CD4-positive, alpha-beta T cell treated with Interleukin-1 beta for 1 hour (primary cell): ENCODE measurements around the gene MYO15B.
"Not testable (repeated sequence)": the region's sequence is repeated elsewhere in the genome, so short reads cannot be mapped to it uniquely, and the experiment has no call there.

Experiments
- DNase-seq, 2 donors: peaks; one replicate each; pipeline ENCODE4 v3.0.0-alpha.2; 2020 to 2022

The MYO15B gene

DNA sequence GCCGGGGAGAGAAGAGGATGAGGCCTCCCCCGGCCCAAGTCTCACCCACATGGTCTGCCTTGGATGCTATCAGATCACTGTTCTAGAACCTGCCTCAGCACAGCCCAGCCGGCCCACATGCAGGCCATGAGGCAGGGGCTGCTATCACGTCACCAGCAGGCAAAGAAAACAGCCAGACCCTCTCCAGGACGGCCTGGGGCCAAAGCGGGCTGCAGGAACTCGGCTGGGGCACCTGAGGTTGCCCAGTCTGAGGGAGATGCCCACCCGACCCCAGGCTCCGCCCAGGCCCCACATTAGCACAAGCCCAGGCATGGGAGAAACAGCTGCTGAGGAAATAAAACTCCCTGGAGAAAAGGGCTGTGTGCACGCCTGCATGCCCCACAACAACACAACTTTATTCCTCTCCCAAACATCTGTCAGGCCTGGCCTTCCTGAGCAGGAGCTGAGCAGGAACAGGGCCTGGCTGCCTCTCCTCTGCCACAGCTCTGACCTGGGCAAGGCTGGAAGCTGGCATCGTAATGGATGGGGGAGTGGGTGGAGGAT lies 39.0 kb downstream of the MYO15B start:
- no peak for DNase-seq

DNA sequence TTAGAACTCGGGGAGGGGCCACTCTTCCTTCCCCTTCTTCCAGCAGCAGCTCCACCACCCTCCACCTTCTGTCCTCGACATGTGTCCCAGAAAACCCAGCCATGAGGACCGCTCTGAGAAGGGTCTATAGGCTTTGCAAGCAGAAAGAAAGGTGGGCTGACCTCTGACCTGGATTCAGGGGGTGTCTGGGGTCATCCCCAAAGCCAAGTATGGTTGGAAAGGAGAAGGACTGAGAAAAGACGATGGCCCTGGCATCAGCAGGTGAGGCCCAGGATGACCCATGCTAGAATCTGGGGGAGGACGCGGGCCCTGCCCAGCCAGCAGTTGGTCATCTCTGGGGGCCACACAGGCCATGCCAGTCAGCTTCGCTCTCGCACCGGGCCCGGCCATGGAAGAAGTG lies 39.5 kb downstream of the MYO15B start:
- no peak for DNase-seq

DNA sequence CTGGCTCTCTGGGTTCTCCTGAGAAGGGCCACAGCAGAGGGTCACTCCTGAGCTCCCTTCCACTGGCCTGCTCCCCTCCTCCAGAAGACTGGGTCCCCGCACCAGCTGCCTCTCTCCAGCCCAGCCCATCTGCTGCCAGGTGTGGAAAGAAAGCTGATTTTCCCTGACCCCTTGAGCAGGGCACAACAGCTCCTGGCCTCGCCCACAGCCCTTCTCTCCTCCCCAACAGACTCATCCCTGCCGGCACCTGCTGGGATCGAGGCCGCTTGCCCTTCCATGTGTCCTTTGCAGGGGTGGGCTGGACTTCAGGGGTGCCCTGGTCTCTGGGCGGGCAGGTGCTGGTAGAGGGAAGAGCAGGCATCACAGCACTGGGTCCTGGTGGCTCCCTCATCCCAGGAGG lies 40.8 kb downstream of the MYO15B start:
- no peak for DNase-seq

DNA sequence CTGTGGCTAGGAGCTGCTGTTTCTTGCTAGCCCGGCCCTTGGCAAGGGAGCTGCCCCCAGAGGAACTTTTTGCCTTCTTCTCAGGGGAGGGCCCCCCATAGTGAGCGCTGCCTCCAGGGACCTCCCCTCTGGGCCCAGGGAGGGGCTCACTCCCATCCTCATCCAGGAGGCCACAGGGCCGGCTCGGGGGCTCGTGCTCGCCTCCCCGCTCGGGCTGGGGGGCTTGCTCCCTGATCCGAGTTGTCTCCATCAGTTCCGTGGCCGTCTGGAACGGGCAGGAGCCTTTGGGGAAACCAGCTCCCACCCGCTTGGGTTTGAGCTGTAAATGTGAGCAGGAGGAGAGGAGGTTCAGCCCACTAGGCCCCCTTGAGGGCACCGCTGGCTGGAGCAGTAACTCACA lies 41.6 kb downstream of the MYO15B start:
- DNase-seq = no peak

DNA sequence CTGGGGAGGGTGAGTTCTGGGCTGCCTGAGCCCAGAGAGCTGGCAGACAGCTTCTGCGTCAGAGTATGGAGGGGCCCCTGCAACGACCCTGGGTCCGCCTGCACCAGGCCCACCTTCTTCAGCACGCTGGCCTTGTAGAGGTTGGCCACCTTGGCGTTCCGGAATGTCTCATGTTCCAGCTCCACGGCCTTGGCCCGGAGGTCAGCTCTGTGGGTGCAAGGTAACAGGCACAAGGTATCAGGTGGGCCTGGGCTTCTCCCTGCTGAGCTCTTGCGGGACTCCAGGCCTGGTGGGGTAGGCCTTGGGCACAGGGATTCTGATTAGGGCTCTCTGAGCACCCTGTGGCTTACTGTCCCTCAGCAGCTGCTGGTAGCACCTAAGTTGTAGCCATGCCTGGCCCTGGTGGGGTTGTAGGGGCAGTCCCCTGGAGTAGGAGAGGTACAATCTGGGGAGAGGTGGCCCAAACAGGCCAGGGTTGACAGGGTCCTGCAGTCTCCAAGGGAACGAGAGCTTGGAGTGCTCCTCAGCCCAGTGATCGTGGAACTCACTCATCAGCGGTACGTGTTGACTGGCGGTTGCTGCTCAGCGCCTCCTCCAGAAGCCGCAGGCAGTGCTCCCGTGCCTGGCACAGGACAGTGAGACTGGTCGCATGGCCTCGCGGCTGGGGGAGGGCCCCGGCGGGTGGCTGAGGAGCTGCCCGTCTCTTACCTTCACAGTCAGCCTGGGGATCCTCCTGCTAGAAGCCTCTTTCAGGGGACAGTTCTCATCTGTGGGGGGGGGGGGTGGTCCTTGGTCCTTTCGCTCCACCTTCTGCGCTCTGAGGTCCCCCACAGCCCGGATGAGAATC lies 42.7 kb downstream of the MYO15B start:
- DNase-seq = no peak

DNA sequence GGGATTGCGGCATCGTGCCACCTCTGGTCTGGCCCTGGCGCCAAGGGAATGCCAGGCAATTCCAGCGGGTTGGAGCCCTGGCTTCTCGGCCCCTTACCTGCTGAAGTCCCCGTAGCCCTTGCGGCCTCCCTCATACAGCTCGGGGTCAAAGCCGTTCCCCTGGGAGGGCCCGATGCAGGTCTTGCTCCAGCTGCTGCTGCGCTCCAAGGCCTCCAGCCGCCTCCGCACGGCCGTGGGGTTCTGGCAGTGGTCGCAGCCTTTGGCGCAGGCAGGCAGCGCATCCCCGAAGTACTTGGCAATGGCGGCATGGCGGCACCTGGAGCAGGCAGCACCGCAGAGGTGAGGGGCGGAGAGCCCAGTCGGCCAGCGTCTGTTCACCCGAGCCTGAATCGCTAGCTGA lies 43.8 kb downstream of the MYO15B start:
- no peak for DNase-seq

DNA sequence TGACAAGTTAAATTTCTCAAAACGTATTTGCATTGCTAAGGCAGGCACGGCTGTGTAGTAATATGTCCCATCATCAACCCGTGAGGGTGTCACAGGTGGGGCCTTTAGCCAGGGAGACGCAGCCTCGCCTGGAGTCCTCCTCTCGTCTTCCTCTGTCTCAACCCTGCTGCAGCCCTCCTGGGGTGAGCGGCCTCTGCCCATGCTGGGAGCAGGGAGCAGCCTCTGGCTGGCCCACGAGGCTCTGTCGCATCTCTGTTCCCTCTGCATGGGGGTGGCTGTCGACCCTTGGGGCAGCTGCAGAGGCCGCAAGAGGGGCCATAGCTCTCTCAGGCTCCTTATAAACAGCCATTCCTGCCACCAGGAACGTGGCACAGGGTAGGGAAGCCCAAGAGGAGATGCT lies 44.8 kb downstream of the MYO15B start:
- no peak for DNase-seq

DNA sequence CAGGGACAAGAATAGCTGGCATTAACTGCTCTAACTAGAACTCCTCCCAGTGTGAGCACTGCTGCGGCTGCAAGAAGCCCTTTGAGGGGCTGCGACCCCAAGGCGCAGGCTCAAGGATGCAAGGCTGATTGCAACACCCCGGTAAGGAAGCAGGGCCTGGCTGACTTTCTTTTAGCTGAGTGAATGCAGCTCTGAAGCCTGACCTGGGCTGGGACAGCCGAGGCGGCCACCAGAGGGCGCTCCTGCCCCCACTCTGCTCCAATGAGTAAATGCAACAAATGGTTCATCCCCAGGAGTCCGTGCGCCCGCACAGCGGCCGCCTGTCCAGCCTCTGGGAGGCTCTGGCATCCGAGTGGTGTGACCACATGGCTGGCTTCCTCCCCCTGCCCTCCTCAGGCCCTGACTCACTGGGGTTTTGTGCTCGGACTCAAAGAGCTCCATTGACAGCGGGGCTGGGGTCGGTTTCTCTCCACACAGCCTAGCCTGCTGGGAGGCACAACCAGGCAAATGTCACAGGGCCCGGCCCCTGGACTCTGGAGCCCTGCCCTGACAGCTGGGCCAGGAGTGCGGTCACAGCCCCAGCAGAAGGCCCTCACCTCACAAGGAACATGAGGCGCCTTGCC lies 45.4 kb downstream of the MYO15B start, which contains the start of gene SMIM5:
Gene SMIM5 (plus strand): TSS at position 572 of the 623 bp plus-strand sequence. CDS start 6,768 bp downstream, outside the sequence.
- DNase-seq = peak; percentile 79

DNA sequence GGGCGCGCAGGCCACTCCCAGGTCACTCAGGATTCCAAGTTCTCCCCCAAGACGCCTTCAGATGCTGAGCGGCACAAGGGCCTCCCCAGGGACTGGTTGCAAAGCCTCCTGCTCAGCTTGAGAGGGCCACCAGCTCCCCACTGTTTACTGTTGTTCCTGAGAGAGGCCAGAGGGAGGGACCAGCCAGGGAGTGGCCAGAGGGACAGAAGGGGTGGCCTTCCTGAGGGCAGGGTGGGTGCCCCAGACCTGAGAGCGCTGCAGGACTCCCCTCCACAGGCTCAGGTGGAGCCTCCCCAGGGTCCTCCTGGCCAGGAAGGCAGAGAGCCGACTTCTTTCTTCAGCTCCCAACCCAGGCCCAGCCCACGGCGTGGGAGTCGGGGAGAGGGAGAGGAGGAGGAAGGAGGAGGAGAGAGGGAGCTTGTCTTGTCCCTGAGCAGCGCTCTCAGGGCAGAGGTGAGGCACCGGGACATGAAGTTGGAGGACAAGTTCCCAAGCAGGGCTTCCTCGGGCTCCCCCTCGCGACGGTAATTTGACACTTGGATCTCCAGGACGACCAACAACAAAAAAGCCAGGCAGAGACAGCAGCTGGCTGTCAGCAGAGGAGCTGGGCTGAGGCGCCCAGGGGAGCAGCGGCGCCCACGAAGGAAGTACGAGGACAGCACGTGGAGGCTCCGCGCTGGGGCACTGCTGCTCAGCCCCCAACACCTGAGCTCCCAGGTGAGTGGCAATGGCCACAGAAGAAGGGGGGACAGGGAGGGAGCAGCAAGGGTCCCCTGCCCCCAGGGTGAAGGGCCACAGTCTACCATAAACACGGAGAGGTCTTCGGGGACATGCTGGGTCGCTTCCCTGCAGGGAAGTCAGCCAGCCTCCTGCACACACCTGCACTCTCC lies 46.1 kb downstream of the MYO15B start:
- peak; percentile 49 to 54 for DNase-seq

DNA sequence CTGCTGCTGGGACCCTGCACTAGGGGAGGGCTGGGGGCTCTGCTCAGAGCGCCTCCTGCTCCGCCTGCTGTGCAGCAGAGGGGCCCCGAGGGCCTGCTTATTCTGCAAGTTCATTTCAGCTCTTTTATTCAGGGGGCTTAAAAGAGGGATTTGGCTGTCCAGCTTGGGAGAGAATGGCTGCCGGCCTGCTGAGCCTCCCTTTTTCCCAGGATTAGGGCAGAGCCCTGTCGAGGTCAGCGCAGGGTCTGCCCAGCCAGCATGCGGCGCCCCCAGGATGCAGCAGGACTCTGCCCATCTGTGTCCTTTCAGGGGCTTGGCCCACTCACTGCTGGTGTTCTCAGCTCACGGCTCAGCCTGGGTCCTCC lies 46.8 kb downstream of the MYO15B start:
- no peak for DNase-seq

DNA sequence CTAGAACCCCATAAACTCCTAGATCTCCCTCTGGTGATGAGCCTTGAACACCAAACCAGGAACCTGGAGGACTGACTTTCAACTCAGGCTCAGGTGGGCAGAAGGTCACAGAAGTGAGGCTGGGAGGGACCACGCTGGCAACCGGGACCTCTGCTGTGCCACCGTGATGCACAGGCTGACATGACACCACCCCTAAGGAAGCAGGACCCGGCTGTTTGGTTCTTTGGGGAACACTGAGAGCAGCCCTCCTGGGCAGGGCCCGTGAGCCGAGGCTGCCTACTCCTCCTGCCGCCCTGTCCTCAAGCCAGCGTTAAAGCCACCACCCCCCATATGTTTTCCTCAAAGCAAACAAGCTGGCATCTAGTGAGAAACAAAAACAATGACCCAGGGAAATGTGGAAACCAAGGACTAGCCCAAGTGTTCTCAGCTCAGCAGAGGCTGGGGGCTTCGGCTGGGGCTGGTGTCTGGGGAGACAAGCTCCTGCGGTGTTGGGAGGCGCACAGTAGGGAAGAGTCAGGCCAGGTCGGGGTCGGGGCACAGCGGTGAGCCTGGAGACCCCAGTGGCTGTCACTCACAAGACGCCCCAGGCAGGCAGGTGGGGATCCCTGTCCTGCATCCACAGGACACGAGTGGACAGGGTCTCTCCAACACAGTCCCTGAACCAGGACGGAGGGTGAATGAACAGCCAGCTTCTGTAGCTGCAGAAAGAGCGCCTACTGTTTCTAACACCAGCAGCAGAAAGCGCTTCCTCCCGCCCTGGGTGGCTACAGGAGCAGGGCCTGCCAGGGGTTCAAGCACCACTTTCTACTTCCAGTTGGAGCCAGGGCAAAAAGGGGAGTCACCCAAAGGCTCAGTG lies 47.4 kb downstream of the MYO15B start:
- DNase-seq = no peak

DNA sequence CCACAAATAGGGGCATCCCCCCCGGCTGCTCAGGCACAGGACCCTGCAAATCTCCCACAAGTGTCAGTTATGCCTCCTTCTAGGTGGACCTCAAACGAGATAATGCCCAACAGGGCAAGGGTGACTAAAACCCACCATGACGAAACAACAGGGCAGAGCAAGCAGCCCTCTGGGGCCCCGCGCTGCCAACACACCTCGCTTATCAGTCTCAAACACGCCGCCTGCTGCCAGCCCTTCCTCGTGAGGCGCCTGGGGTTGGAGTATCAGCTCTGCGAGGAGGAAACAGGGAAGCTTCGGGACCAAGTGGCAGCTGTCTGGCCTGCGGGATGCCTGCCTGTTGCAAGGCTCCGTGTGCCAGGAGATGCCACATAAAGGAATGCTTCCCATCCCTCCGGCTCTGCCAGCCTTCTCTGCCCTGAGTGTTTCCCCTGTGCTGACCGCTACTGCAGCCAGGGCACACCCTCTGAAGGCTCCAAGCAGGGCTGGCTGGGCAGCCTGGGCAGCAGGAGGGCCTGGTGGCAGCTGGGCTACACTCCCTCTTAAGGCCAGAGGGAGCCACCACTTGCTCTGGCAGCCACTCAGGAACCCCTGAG lies 48.1 kb downstream of the MYO15B start:
- no peak for DNase-seq

DNA sequence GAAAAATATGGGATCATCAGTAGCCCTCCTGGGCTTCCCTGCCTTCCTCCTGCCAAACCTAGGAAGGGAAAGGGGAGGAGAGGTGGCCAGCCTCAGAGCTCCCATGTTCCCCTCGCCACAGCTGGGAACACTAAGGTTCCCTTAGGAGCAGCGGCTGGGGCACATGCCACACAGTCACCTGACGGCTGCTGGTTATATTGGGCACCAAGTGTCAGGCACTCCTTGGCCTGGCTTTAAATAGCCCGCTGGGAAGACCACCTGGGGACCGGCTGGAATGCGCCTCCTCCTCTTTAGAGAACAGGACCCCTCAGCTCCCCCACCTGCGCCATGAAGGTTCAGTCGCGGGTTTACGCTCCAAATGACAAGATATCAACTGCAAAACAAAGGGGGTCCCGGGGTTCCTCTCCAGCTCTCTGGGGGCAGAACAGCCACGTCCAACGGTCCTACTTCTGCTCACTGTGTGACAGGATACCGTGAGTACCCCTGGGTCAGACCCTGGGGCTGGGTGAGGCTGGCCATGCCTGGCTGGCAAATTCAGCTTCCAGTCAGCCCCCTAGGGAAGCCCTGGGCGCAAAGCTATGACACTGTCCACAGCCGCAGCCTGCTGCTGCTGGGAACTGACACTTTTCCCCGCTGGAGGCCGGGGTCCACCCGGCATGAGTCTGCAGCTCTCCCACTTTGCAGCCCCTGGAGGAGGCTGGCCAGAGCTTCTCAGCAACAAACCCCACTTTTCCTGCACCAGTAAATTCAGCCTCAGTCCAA lies 49.0 kb downstream of the MYO15B start:
- no peak for DNase-seq

DNA sequence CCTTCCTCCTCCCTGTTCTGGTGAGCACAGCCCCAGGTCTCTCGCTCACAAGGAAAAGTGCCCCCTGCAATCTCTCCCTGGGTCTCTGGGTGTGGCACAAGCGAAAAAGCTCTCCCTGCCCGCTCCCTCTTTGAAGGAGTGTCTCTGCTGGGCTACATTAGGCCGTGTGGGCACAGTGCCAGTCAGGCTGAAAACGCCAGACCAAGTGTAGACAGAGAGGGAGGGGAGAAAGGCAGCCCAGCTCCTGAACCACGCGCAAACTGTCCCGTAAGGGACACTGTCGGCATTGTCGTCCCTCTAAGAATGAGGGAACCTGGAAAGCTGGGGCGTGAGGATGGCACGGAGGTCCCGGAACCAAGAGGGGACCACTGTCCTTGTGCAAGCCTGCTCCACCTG lies 49.5 kb downstream of the MYO15B start:
- DNase-seq = no peak

DNA sequence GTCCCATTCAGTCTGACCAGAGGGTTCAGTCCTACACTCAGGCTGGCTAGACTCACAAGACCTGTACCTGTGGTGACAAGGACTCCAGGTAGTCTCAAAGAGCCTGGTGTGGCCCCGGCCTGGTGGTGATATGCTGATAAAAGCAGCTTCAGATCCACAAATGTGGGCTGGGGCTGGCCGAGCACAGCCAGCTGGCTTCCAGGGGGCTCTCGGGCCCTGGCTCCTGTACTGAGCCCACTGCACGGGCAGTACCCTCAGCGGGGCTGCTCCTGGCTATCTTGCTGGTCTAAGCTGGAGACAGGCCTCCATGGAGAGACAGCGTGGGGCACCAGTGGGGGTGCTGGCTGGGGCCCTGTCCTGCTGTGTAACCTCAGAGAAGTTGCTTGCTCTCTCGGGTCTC lies 50.0 kb downstream of the MYO15B start:
- DNase-seq = no peak

DNA sequence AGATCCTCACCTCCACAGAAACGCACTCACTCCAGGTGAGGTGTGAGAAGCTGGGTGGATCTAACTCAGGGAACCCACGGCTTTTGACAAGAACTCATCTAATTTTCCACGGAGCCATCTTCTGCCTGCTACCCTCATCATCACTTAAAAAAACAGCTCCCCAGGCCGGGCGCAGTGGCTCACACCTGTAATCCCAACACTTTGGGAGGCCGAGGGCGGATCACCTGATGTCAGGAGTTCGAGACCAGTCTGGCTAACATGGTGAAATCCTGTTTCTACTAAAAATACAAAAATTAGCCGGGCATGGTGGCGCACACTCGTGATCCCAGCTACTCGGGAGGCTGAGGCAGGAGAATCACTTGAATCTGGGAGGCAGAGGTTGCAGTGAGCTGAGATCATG lies 50.4 kb downstream of the MYO15B start:
- DNase-seq = not testable (repeated sequence)

DNA sequence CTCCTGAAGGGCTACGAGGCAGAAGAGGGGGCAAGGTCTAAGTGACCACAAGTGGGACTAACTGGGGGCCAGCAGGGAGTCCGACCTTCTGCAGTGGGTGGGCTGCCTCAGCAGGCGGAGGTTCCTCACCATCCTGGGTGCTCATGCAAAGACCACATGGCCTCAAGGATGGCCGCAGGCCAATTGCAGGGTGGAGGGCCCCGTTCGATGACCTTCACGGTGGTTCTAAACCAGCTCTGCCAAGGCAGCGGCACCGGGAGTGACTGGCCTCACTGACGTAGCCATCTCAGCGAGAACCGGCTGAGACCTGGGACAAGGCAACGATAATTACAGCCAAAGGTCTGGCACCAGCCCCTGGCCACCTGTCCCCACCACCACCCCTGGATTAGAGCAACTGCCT lies 51.3 kb downstream of the MYO15B start:
- DNase-seq = no peak

DNA sequence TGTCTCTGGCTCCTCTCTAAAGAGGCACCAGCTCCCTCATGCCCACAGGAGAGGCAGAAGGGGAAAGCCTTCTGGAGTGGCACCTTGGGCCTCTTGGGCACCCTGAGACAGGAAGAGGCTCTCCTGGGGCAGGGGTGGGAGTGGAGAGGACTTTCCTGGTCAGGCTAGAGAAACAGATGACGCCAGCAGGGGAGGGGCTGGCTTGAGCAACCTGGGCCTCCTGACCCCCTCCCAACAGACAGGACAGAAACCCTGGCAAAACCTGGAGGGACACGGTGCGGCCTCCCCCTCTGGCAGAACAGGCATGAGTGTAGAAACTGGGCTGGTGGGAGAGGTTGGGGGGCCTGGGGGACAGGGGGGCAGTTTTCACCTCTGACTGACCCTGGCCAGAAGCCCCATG lies 51.7 kb downstream of the MYO15B start:
- no peak for DNase-seq

DNA sequence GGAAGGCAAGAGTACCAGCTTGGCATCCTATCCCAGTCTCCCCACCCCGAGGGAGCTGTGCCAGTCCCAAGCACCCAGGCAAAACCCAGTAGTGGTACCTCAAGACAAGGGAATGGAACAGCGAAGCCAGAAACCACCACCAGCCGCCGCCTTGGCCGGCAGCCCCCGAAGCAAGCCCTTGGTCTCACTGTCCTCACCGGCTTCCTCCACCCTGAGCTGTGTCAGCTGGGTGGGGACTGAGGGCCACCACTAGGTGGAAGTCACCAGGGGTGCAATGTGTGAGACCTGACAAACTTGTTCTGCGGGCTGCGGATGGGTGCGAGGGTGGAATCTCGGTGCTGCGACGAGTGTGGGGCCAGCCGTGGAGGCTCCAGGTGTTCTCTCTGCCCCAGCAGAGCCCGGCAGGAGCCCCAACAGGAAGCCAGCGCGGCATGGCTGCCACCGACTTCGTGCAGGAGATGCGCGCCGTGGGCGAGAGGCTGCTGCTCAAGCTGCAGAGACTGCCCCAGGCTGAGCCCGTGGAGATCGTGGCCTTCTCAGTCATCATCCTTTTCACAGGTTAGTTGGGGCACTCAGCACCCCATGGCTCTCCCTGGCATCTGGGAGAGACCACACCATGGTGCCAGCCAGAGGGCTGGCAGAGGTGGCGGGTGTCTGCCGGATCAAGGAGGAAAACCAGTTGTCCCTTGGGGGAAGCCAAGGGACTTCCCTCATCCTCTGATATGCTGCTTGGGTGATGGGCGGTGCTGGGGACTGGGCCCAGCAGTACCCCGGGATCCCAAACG lies 52.4 kb downstream of the MYO15B start:
- no peak for DNase-seq

DNA sequence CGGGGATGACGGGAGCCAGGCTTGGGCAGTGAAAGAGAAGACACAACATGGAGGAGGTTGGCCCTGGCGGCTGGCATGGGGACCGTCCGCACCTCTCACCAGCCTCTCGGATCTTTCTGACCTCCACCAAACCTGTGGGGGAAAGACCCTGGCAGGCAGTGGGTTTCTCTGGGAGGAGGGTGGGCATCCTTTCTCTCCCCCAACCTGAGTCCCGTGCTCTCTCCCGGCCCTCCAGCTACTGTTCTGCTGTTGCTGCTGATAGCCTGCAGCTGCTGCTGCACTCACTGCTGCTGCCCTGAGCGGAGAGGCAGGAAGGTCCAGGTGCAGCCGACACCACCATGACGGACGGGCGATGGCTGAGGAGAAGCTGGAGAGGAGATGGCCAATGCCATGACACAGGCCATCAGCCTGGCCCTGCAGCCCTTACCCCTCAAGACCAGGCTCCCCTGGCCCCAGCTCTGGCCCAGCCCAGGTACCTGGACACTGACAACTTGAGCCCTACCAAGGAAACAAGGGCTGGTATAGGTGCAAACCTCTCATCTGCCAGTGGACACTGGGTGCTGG lies 53.0 kb downstream of the MYO15B start:
- no peak for DNase-seq
